ENCODE data around the gene CENPB. TPM values are rescaled to one million over a fixed set of nuclear protein-coding genes. Genes with fewer than 3 reads are reported as not detected.

CENPB gene
- total RNA-seq, 1 experiment from 2014 or later, result 84.3 TPM

DNA sequence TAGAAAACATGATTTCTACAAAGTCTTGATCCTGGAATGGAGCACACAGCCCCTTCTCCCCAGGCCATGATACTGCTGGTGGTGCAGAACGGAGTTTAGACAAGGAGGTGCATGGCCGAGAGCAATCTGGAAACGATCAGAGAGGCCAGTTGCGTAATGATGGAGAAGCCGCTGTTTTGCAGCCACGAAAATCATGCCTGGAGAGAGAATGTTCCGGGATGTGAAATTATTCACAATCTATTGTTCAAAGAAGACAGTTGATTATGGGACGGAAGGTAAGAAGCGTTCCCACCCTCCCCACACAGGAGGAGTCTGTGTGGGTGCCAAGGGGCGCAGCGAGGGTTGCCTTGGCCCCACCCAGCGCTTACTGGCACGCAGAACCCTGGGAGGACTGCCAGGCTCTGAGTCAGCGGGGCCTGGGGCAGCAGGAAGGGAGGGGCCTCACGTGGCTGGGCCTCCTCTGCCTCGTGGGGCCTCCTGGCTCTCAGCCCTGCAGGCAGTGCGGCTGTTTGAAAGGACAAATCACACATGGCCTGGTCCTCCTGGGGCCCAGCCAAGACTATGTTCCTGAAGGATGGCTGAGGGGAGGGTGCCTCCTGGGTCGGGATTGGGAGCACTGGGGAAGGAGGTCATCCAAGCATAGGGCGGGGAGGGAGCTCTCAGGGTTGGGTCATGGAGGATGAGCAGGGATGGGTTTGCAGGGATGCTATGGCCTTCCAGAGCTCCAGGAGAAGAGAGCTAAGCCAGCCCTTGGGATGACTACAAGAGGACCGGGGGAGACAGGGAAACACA lies 25.1 kb upstream of the CENPB start:
- DNase-seq, result peak; percentile 29 to 64
- peaks cover 27% of the 10 kb centered on the region for H3K36me3 Mint-ChIP-seq (ENCODE audit: insufficient read depth, unreplicated experiment)
- peak overlapping the region; percentile 27 for H3K27ac Mint-ChIP-seq (ENCODE audit: unreplicated experiment)
- no TSS peak for BruUV-seq (replicated peaks)
- Histone ChIP-seq H3K4me1 (peaks cover 23% of the 10 kb centered on the region), H3K9me3 (no peaks in the 10 kb centered on the region), H3K27me3 (replicated peaks; ENCODE audit: control insufficient read depth, insufficient read depth, low read length) (no peaks in the 10 kb centered on the region), H3K36me3 (ENCODE audit: control insufficient read depth, insufficient read depth, low read length) (no peaks in the 10 kb centered on the region), H3K4me3 (ENCODE audit: low read depth, low read length) (no peak overlapping the region)
- POLR2A ChIA-PET, result no interaction called here
- peaks cover 6% of the 10 kb centered on the region for H3K4me1 Mint-ChIP-seq (ENCODE audit: low read depth, unreplicated experiment)
- TF ChIP-seq, protein P1, sequence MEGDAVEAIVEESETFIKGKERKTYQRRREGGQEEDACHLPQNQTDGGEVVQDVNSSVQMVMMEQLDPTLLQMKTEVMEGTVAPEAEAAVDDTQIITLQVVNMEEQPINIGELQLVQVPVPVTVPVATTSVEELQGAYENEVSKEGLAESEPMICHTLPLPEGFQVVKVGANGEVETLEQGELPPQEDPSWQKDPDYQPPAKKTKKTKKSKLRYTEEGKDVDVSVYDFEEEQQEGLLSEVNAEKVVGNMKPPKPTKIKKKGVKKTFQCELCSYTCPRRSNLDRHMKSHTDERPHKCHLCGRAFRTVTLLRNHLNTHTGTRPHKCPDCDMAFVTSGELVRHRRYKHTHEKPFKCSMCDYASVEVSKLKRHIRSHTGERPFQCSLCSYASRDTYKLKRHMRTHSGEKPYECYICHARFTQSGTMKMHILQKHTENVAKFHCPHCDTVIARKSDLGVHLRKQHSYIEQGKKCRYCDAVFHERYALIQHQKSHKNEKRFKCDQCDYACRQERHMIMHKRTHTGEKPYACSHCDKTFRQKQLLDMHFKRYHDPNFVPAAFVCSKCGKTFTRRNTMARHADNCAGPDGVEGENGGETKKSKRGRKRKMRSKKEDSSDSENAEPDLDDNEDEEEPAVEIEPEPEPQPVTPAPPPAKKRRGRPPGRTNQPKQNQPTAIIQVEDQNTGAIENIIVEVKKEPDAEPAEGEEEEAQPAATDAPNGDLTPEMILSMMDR (IDR thresholded peaks at IDR 0.05; ENCODE audit: insufficient read depth in 1 of 2, low read depth in 1 of 2, low read length in 1 of 2, severe bottlenecking in 1 of 2, unreplicated experiment in 1 of 2), result no peak
- H3K27me3 Mint-ChIP-seq (ENCODE audit: insufficient read depth, unreplicated experiment), result no peaks in the 10 kb centered on the region
- CTCF ChIA-PET, result interaction anchor here (0.6 kb wide), 1 partner anchor 43 kb away, joined by 3 read pairs; no protein-coding TSS in a partner anchor
- no peaks in the 10 kb centered on the region for H3K9me3 Mint-ChIP-seq (ENCODE audit: unreplicated experiment)
- intact Hi-C loops (cut with micrococcal nuclease; ENCODE audit: unreplicated experiment), result no loop called here
- H3K4me3 Mint-ChIP-seq (ENCODE audit: unreplicated experiment), result peak overlapping the region; percentile 56

DNA sequence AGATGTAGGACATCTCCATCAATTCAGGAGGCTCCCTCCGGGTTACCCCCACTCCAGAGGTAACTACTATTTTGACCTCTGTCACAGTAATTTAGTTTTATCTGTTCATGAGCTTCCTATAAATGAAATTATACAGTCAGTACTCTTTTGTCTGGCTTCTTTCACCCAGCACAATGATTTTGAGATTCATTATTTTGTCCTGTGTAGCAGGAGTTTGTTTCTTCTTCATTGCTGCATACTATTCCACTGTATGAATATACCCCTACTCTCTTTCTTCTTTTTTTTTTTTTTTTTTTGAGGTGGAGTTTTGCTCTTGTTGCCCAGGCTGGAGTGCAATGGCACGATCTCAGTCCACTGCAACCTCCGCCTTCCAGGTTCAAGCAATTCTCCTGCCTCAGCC lies 22.0 kb upstream of the CENPB start:
- H3K36me3 ChIP-seq (ENCODE audit: control insufficient read depth, insufficient read depth, low read length), result no peaks in the 10 kb centered on the region; the same call in 1 of the 2 replicates
- no TSS peak for BruUV-seq (replicated peaks)
- Mint-ChIP-seq H3K9me3 (ENCODE audit: unreplicated experiment) (no peaks in the 10 kb centered on the region), H3K4me1 (ENCODE audit: low read depth, unreplicated experiment) (peaks cover 6% of the 10 kb centered on the region), H3K27ac (ENCODE audit: unreplicated experiment) (no peak overlapping the region), H3K4me3 (ENCODE audit: unreplicated experiment) (no peak overlapping the region), H3K36me3 (ENCODE audit: insufficient read depth, unreplicated experiment) (peaks cover 44% of the 10 kb centered on the region), H3K27me3 (ENCODE audit: insufficient read depth, unreplicated experiment) (no peaks in the 10 kb centered on the region)
- intact Hi-C loops (cut with micrococcal nuclease; ENCODE audit: unreplicated experiment), result no loop called here
- H3K27me3 ChIP-seq (replicated peaks; ENCODE audit: control insufficient read depth, insufficient read depth, low read length), result no peaks in the 10 kb centered on the region
- ChIA-PET CTCF (interaction anchor here (0.6 to 0.8 kb wide), 2 partner anchors 14 to 17 kb away, joined by 3 to 4 read pairs; no protein-coding TSS in a partner anchor), POLR2A (interaction anchor here (0.9 kb wide), 1 partner anchor 9 kb away, joined by 4 read pairs; no protein-coding TSS in a partner anchor)
- H3K4me3 ChIP-seq (ENCODE audit: low read depth, low read length), result no peak overlapping the region
- no peak for DNase-seq
- TF ChIP-seq, protein P1 (IDR thresholded peaks at IDR 0.05; ENCODE audit: insufficient read depth in 1 of 2, low read depth in 1 of 2, low read length in 1 of 2, severe bottlenecking in 1 of 2, unreplicated experiment in 1 of 2), result no peak
- peaks cover 32% of the 10 kb centered on the region for H3K4me1 ChIP-seq
- no peaks in the 10 kb centered on the region for H3K9me3 ChIP-seq

DNA sequence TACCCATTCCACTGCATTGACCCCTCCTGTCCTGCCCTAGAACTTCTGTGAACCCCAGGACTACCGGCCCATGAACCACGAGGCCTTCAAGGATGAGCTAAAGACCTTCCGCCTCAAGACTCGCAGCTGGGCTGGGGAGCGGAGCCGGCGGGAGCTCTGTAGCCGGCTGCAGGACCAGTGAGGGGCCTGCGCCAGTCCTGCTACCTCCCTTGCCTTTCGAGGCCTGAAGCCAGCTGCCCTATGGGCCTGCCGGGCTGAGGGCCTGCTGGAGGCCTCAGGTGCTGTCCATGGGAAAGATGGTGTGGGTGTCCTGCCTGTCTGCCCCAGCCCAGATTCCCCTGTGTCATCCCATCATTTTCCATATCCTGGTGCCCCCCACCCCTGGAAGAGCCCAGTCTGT lies 18.2 kb upstream of the CENPB start:
- H3K27ac Mint-ChIP-seq (ENCODE audit: unreplicated experiment), result no peak overlapping the region
- BruUV-seq (replicated peaks), result no TSS peak
- H3K4me3 Mint-ChIP-seq (ENCODE audit: unreplicated experiment), result no peak overlapping the region
- H3K4me1 ChIP-seq, result peaks cover 33% of the 10 kb centered on the region
- H3K27me3 ChIP-seq (replicated peaks; ENCODE audit: control insufficient read depth, insufficient read depth, low read length), result no peaks in the 10 kb centered on the region
- intact Hi-C loops (cut with micrococcal nuclease; ENCODE audit: unreplicated experiment), result no loop called here
- no peaks in the 10 kb centered on the region for H3K9me3 Mint-ChIP-seq (ENCODE audit: unreplicated experiment)
- POLR2A ChIA-PET, result no interaction called here
- no peaks in the 10 kb centered on the region for H3K9me3 ChIP-seq
- H3K36me3 ChIP-seq (ENCODE audit: control insufficient read depth, insufficient read depth, low read length), result peaks cover 4% of the 10 kb centered on the region; the same call in 1 of the 2 replicates
- H3K36me3 Mint-ChIP-seq (ENCODE audit: insufficient read depth, unreplicated experiment), result peaks cover 59% of the 10 kb centered on the region
- H3K27me3 Mint-ChIP-seq (ENCODE audit: insufficient read depth, unreplicated experiment), result no peaks in the 10 kb centered on the region
- CTCF ChIA-PET, result no interaction called here
- no peak overlapping the region for H3K4me3 ChIP-seq (ENCODE audit: low read depth, low read length)
- no peak for DNase-seq
- H3K4me1 Mint-ChIP-seq (ENCODE audit: low read depth, unreplicated experiment), result peaks cover 16% of the 10 kb centered on the region
- TF ChIP-seq, protein P1 (IDR thresholded peaks at IDR 0.05; ENCODE audit: insufficient read depth in 1 of 2, low read depth in 1 of 2, low read length in 1 of 2, severe bottlenecking in 1 of 2, unreplicated experiment in 1 of 2), result no peak
